ENCODE measurements around the gene CEP83.

Gene CEP83

GRCh38 chr12:94309373-94309772 lies 150.3 kb downstream of the CEP83 start:
- peaks cover 15% of the 10 kb centered on the region for H3K4me1 Mint-ChIP-seq
- H3K27ac Mint-ChIP-seq (ENCODE audit: low read depth), result no peak overlapping the region
- no peak for ATAC-seq (replicated peaks; ENCODE audit: extremely low read depth, poor library complexity, severe bottlenecking)
- no peaks in the 10 kb centered on the region for H3K9me3 Mint-ChIP-seq
- no peaks in the 10 kb centered on the region for H3K27me3 Mint-ChIP-seq
- no peak overlapping the region for H3K4me3 Mint-ChIP-seq
- peaks cover 18% of the 10 kb centered on the region for H3K36me3 Mint-ChIP-seq (ENCODE audit: insufficient read depth)
- DNase-seq (ENCODE audit: low spot score in 2 of 2), result no peak

GRCh38 chr12:94308612-94309011 lies 151.1 kb downstream of the CEP83 start:
- ATAC-seq (replicated peaks; ENCODE audit: extremely low read depth, poor library complexity, severe bottlenecking) (no peak), DNase-seq (ENCODE audit: low spot score in 2 of 2) (no peak)
- no peaks in the 10 kb centered on the region for H3K27me3 Mint-ChIP-seq
- no peak overlapping the region for H3K27ac Mint-ChIP-seq (ENCODE audit: low read depth)
- H3K4me1 Mint-ChIP-seq, result peaks cover 16% of the 10 kb centered on the region
- H3K36me3 Mint-ChIP-seq (ENCODE audit: insufficient read depth), result peaks cover 19% of the 10 kb centered on the region
- no peak overlapping the region for H3K4me3 Mint-ChIP-seq
- H3K9me3 Mint-ChIP-seq, result no peaks in the 10 kb centered on the region

GRCh38 chr12:94305130-94305957 lies 154.3 kb downstream of the CEP83 start:
- H3K27ac Mint-ChIP-seq (ENCODE audit: low read depth), result no peak overlapping the region
- DNase-seq (ENCODE audit: low spot score in 2 of 2) (no peak), ATAC-seq (replicated peaks; ENCODE audit: extremely low read depth, poor library complexity, severe bottlenecking) (no peak)
- H3K4me3 Mint-ChIP-seq, result no peak overlapping the region
- H3K9me3 Mint-ChIP-seq, result no peaks in the 10 kb centered on the region
- H3K4me1 Mint-ChIP-seq, result peaks cover 23% of the 10 kb centered on the region
- peaks cover 28% of the 10 kb centered on the region for H3K36me3 Mint-ChIP-seq (ENCODE audit: insufficient read depth)
- no peaks in the 10 kb centered on the region for H3K27me3 Mint-ChIP-seq

- Mint-ChIP-seq H3K27ac (ENCODE audit: low read depth) (no peak overlapping the region), H3K27me3 (no peaks in the 10 kb centered on the region), H3K4me1 (peaks cover 23% of the 10 kb centered on the region), H3K36me3 (ENCODE audit: insufficient read depth) (peaks cover 33% of the 10 kb centered on the region), H3K9me3 (no peaks in the 10 kb centered on the region), H3K4me3 (no peak overlapping the region)
- DNase-seq (ENCODE audit: low spot score in 2 of 2) (no peak), ATAC-seq (replicated peaks; ENCODE audit: extremely low read depth, poor library complexity, severe bottlenecking) (no peak)
Measured at GRCh38 chr12:94304566-94305061, 155.1 kb downstream of the CEP83 start.

- Mint-ChIP-seq H3K4me1 (peaks cover 23% of the 10 kb centered on the region), H3K36me3 (ENCODE audit: insufficient read depth) (peaks cover 32% of the 10 kb centered on the region), H3K27me3 (no peaks in the 10 kb centered on the region), H3K9me3 (no peaks in the 10 kb centered on the region), H3K27ac (ENCODE audit: low read depth) (no peak overlapping the region), H3K4me3 (no peak overlapping the region)
- no peak for DNase-seq (ENCODE audit: low spot score in 2 of 2)
- ATAC-seq (replicated peaks; ENCODE audit: extremely low read depth, poor library complexity, severe bottlenecking), result no peak
Measured at GRCh38 chr12:94304012-94304411, 155.7 kb downstream of the CEP83 start.

- no peak overlapping the region for H3K27ac Mint-ChIP-seq (ENCODE audit: low read depth)
- H3K4me1 Mint-ChIP-seq, result peaks cover 19% of the 10 kb centered on the region
- H3K36me3 Mint-ChIP-seq (ENCODE audit: insufficient read depth), result peaks cover 31% of the 10 kb centered on the region
- no peaks in the 10 kb centered on the region for H3K27me3 Mint-ChIP-seq
- ATAC-seq (replicated peaks; ENCODE audit: extremely low read depth, poor library complexity, severe bottlenecking), result no peak
- no peak overlapping the region for H3K4me3 Mint-ChIP-seq
- H3K9me3 Mint-ChIP-seq, result no peaks in the 10 kb centered on the region
- DNase-seq (ENCODE audit: low spot score in 2 of 2), result no peak
Measured at GRCh38 chr12:94299846-94300245, 159.8 kb downstream of the CEP83 start.

GRCh38 chr12:94297876-94298505 lies 161.7 kb downstream of the CEP83 start:
- DNase-seq (ENCODE audit: low spot score in 2 of 2), result no peak
- Mint-ChIP-seq H3K9me3 (no peaks in the 10 kb centered on the region), H3K27me3 (no peaks in the 10 kb centered on the region), H3K27ac (ENCODE audit: low read depth) (no peak overlapping the region), H3K36me3 (ENCODE audit: insufficient read depth) (peaks cover 32% of the 10 kb centered on the region), H3K4me3 (no peak overlapping the region), H3K4me1 (peaks cover 13% of the 10 kb centered on the region)
- no peak for ATAC-seq (replicated peaks; ENCODE audit: extremely low read depth, poor library complexity, severe bottlenecking)

- Mint-ChIP-seq H3K27me3 (no peaks in the 10 kb centered on the region), H3K4me1 (peaks cover 12% of the 10 kb centered on the region), H3K9me3 (no peaks in the 10 kb centered on the region), H3K36me3 (ENCODE audit: insufficient read depth) (peaks cover 28% of the 10 kb centered on the region), H3K27ac (ENCODE audit: low read depth) (no peak overlapping the region), H3K4me3 (no peak overlapping the region)
- ATAC-seq (replicated peaks; ENCODE audit: extremely low read depth, poor library complexity, severe bottlenecking), result no peak
- no peak for DNase-seq (ENCODE audit: low spot score in 2 of 2)
Measured at GRCh38 chr12:94297096-94297699, 162.5 kb downstream of the CEP83 start.

- ATAC-seq (replicated peaks; ENCODE audit: extremely low read depth, poor library complexity, severe bottlenecking) (no peak), DNase-seq (ENCODE audit: low spot score in 2 of 2) (no peak)
- Mint-ChIP-seq H3K27me3 (no peaks in the 10 kb centered on the region), H3K36me3 (ENCODE audit: insufficient read depth) (peaks cover 9% of the 10 kb centered on the region), H3K27ac (ENCODE audit: low read depth) (no peak overlapping the region), H3K4me1 (no peaks in the 10 kb centered on the region), H3K4me3 (no peak overlapping the region), H3K9me3 (no peaks in the 10 kb centered on the region)
Measured at GRCh38 chr12:94290353-94290752, 169.3 kb downstream of the CEP83 start.

GRCh38 chr12:94289461-94290312 lies 170.0 kb downstream of the CEP83 start:
- no peaks in the 10 kb centered on the region for H3K27me3 Mint-ChIP-seq
- DNase-seq (ENCODE audit: low spot score in 2 of 2) (no peak), ATAC-seq (replicated peaks; ENCODE audit: extremely low read depth, poor library complexity, severe bottlenecking) (no peak)
- no peaks in the 10 kb centered on the region for H3K9me3 Mint-ChIP-seq
- H3K4me1 Mint-ChIP-seq, result peaks cover 2% of the 10 kb centered on the region
- no peak overlapping the region for H3K4me3 Mint-ChIP-seq
- peaks cover 9% of the 10 kb centered on the region for H3K36me3 Mint-ChIP-seq (ENCODE audit: insufficient read depth)
- H3K27ac Mint-ChIP-seq (ENCODE audit: low read depth), result no peak overlapping the region

- peaks cover 22% of the 10 kb centered on the region for H3K4me1 Mint-ChIP-seq
Measured at GRCh38 chr12:94287245-94287628, 172.4 kb downstream of the CEP83 start.

GRCh38 chr12:94286583-94287244 lies 173.0 kb downstream of the CEP83 start:
- ATAC-seq (replicated peaks; ENCODE audit: extremely low read depth, poor library complexity, severe bottlenecking) (no peak), DNase-seq (ENCODE audit: low spot score in 2 of 2) (no peak)
- Mint-ChIP-seq H3K4me1 (peaks cover 27% of the 10 kb centered on the region), H3K27me3 (no peaks in the 10 kb centered on the region), H3K36me3 (ENCODE audit: insufficient read depth) (peaks cover 13% of the 10 kb centered on the region), H3K4me3 (no peak overlapping the region), H3K27ac (ENCODE audit: low read depth) (no peak overlapping the region), H3K9me3 (no peaks in the 10 kb centered on the region)

More at GRCh38 chr12:94287245-94287628, 172.4 kb downstream of the CEP83 start:
- ATAC-seq (replicated peaks; ENCODE audit: extremely low read depth, poor library complexity, severe bottlenecking) (no peak), DNase-seq (ENCODE audit: low spot score in 2 of 2) (no peak)
- no peak overlapping the region for H3K27ac Mint-ChIP-seq (ENCODE audit: low read depth)
- H3K36me3 Mint-ChIP-seq (ENCODE audit: insufficient read depth), result peaks cover 12% of the 10 kb centered on the region
- H3K4me3 Mint-ChIP-seq, result no peak overlapping the region
- no peaks in the 10 kb centered on the region for H3K9me3 Mint-ChIP-seq
- no peaks in the 10 kb centered on the region for H3K27me3 Mint-ChIP-seq
